Activated B cell treated with CpG ODN at 0.5 μM for 24 hours (primary cell): ENCODE data around the gene C12orf42. TPM values are rescaled to one million over a fixed set of nuclear protein-coding genes. Genes with fewer than 3 reads are reported as not detected.

Experiments used
- ATAC-seq: fragments of 200-7000 bp; cut with Tn5 transposase; one replicate; pipeline ENCODE4 v1.10.0; 2021; ENCODE audit warnings: low read depth, mild to moderate bottlenecking, moderate library complexity
- CTCF ChIA-PET: fragments of 350-600 bp; sonication (Branson Sonifier 250); formaldehyde crosslinking; loops from one replicate; lab custom pipeline; 2021; ENCODE audit warnings: antibody characterized with exemption; lab: Charles Lee
- POLR2A ChIA-PET: fragments of 350-600 bp; sonication (Branson Sonifier 250); formaldehyde crosslinking; loops from one replicate; lab custom pipeline; 2021; ENCODE audit warnings: antibody characterized with exemption; lab: Charles Lee
- DNase-seq: peaks from one replicate; pipeline ENCODE4 v3.0.0; 2022
- H3K27ac Mint-ChIP-seq: one replicate; pipeline ENCODE4 v1.8.0; 2020; ENCODE audit warnings: mixed read lengths
- H3K27me3 Mint-ChIP-seq: one replicate; pipeline ENCODE4 v1.8.0; 2021; ENCODE audit warnings: mixed read lengths
- H3K36me3 Mint-ChIP-seq: one replicate; pipeline ENCODE4 v1.8.0; 2021; ENCODE audit warnings: low read depth, mixed read lengths
- H3K4me1 Mint-ChIP-seq: one replicate; pipeline ENCODE4 v1.8.0; 2021; ENCODE audit warnings: mixed read lengths
- H3K4me3 Mint-ChIP-seq: one replicate; pipeline ENCODE4 v1.8.0; 2020; ENCODE audit warnings: mild to moderate bottlenecking, mixed read lengths
- H3K9me3 Mint-ChIP-seq: one replicate; pipeline ENCODE4 v1.8.0; 2020; ENCODE audit warnings: mixed read lengths
- intact Hi-C: fragments of 100-400 bp; cut with micrococcal nuclease; formaldehyde crosslinking; loops from one replicate; pipeline ENCODE4 v1.15.1; 2024
- total RNA-seq: library from RNA; stranded (reverse); gene quantifications from 2 replicates; pipeline ENCODE4 v1.2.3, GENCODE V29; 2022
- TF ChIP-seq, protein P1 (sequence below): fragments of 200-600 bp; IDR thresholded peaks from one replicate; pipeline ENCODE4 v1.8.0; 2022; ENCODE audit warnings: antibody characterized with exemption, mild to moderate bottlenecking

The C12orf42 gene
- total RNA-seq, 1 donor from 2014 or later: 21.0 TPM

DNA sequence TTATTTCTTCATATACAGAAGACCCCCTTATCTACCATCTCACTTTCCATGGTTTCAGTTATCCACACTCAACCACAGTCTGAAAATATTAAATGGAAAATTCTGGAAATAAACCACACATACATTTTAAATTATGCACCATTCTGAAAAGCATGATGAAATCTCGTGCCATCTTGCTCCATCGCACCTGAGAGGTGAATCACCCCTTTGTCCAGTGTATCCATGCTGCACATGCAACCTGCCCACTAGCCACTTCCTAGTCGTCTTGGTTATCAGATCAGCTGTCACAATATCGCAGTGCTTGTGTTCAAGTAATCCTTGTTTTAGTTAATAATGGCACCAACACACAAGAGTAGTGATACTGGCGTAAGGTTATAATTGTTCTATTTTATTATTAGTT is 145.7 kb downstream of the C12orf42 start:
- Mint-ChIP-seq H3K4me1 (peaks cover 13% of the 10 kb centered on the region), H3K27ac (no peak overlapping the region), H3K27me3 (no peaks in the 10 kb centered on the region), H3K4me3 (no peak overlapping the region), H3K36me3 (peaks cover 50% of the 10 kb centered on the region), H3K9me3 (no peaks in the 10 kb centered on the region)
- TF ChIP-seq, protein P1, sequence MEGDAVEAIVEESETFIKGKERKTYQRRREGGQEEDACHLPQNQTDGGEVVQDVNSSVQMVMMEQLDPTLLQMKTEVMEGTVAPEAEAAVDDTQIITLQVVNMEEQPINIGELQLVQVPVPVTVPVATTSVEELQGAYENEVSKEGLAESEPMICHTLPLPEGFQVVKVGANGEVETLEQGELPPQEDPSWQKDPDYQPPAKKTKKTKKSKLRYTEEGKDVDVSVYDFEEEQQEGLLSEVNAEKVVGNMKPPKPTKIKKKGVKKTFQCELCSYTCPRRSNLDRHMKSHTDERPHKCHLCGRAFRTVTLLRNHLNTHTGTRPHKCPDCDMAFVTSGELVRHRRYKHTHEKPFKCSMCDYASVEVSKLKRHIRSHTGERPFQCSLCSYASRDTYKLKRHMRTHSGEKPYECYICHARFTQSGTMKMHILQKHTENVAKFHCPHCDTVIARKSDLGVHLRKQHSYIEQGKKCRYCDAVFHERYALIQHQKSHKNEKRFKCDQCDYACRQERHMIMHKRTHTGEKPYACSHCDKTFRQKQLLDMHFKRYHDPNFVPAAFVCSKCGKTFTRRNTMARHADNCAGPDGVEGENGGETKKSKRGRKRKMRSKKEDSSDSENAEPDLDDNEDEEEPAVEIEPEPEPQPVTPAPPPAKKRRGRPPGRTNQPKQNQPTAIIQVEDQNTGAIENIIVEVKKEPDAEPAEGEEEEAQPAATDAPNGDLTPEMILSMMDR: no peak
- POLR2A ChIA-PET: interaction anchor here (0.6 kb wide), 1 partner anchor 811 kb away, joined by 5 read pairs; no protein-coding TSS in a partner anchor
- CTCF ChIA-PET: no interaction called here
- intact Hi-C loops: no loop called here
- DNase-seq (no peak), ATAC-seq (no peak)

DNA sequence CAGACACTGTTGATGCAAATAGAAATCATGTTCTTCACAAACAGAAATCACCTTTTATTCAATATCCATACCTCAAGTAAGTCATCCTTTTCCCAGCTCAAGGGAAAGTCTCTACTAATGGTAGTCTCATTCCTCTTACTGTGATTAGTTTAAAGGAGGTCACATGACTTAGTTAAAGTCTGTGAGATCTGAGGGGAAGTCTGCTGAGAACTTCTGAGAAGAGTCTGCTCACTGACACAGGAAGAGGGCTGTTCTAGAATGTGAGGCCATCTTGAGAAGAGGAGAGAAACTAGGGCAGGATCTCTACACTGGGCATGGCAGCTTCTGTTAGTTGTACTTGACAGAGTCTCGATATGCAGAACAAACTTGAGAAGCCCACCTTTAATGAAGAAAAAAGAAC is 146.8 kb downstream of the C12orf42 start:
- no peak for ATAC-seq
- peak overlapping the region; percentile 8 for H3K27ac Mint-ChIP-seq
- CTCF ChIA-PET: interaction anchor here (0.6 kb wide), 1 partner anchor 306 kb away, joined by 3 read pairs; no protein-coding TSS in a partner anchor

DNA sequence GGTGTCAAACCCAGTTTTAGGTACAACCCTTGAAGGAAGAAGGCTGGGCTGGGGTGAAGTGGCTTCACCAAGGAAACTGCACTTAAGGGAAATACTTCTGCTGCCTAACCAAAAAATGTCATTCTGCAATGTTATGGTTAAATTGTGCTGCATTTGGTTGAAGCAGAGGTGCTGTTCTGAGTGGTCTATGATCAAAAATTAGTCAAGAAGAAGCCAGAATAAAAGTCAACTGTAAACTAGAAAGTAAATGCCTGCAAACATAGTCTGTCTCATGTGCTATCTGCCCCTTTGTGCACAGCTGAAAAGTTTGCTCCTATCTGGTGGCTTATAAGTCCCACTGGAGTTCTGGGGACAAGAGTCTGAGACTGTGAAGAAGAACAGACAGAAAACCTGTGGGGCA is 158.8 kb downstream of the C12orf42 start:
- no peak for DNase-seq
- Mint-ChIP-seq H3K4me3 (no peak overlapping the region), H3K27ac (no peak overlapping the region), H3K4me1 (no peaks in the 10 kb centered on the region), H3K36me3 (peaks cover 31% of the 10 kb centered on the region), H3K27me3 (no peaks in the 10 kb centered on the region), H3K9me3 (peaks cover 6% of the 10 kb centered on the region)
- no peak for ATAC-seq
- CTCF ChIA-PET: no interaction called here
- TF ChIP-seq, protein P1: no peak
- POLR2A ChIA-PET: no interaction called here
- intact Hi-C loops: no loop called here

More for the DNA sequence above, 146.8 kb downstream of the C12orf42 start:
- POLR2A ChIA-PET: no interaction called here
- Mint-ChIP-seq H3K9me3 (no peaks in the 10 kb centered on the region), H3K27me3 (no peaks in the 10 kb centered on the region), H3K4me1 (peaks cover 17% of the 10 kb centered on the region), H3K36me3 (peaks cover 47% of the 10 kb centered on the region), H3K4me3 (no peak overlapping the region)
- no peak for DNase-seq
- intact Hi-C loops: no loop called here
- TF ChIP-seq, protein P1: no peak

DNA sequence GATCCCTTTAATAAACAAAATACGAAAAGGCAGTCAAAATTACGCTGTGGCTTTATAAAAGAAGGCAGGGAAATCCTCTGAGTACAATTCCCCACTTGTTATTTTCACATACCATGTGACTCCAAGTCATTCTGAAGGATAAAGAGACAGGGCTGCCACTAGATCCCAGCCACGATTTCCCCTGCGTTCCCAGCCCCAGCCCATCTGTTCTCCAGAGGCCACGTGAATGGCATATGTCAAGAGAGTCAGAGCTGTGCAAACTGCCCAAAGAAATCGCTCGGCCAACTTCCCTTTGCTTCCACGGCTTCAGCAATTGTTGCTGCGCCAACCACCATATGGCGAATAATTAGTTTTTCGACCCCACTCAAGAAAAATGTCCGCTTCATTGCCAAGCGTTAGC is 161.3 kb downstream of the C12orf42 start:
- no peak overlapping the region for H3K4me3 Mint-ChIP-seq
- intact Hi-C loops: no loop called here
- H3K4me1 Mint-ChIP-seq: no peaks in the 10 kb centered on the region
- ATAC-seq (no peak), DNase-seq (no peak)
- TF ChIP-seq, protein P1: no peak
- no peak overlapping the region for H3K27ac Mint-ChIP-seq
- H3K36me3 Mint-ChIP-seq: peaks cover 20% of the 10 kb centered on the region
- H3K9me3 Mint-ChIP-seq: no peaks in the 10 kb centered on the region
- POLR2A ChIA-PET: no interaction called here
- H3K27me3 Mint-ChIP-seq: no peaks in the 10 kb centered on the region
- CTCF ChIA-PET: no interaction called here

DNA sequence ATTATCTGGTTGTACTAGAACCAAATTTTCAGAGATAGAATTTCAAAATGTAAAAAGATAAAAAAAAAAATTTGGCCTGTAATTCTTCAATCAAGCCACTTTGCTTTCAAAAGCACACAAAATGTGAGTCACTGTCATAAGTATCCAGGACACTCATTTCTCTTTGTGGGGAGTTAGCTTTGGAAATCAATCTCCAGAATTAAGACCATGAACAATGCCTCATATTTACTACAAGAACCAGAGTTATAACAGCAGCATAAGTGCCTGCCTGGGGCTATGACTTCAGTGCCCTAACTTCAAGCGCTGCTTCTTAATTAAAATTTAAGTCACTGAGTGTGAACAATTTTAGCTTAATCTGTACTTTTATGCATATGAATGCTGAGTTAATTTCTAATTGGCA is 162.1 kb downstream of the C12orf42 start:
- H3K27me3 Mint-ChIP-seq: no peaks in the 10 kb centered on the region
- H3K9me3 Mint-ChIP-seq: no peaks in the 10 kb centered on the region
- no peak for DNase-seq
- ChIA-PET POLR2A (no interaction called here), CTCF (no interaction called here)
- ATAC-seq: no peak
- TF ChIP-seq, protein P1: no peak
- H3K4me3 Mint-ChIP-seq: no peak overlapping the region
- H3K36me3 Mint-ChIP-seq: peaks cover 18% of the 10 kb centered on the region
- no peak overlapping the region for H3K27ac Mint-ChIP-seq
- H3K4me1 Mint-ChIP-seq: no peaks in the 10 kb centered on the region
- intact Hi-C loops: no loop called here
